DMS79 treated with DMSO at 0.1 percent for 48 hours (cell line): Measurements from ENCODE around the gene GCNT1.
"Not testable (repeated sequence)": the region's sequence is repeated elsewhere in the genome, so short reads cannot be mapped to it uniquely, and the experiment has no call there.

Experiments
- DNase-seq: peaks from one replicate; lab custom pipeline; 2025; lab: John Stamatoyannopoulos, UW

The GCNT1 gene

DNA sequence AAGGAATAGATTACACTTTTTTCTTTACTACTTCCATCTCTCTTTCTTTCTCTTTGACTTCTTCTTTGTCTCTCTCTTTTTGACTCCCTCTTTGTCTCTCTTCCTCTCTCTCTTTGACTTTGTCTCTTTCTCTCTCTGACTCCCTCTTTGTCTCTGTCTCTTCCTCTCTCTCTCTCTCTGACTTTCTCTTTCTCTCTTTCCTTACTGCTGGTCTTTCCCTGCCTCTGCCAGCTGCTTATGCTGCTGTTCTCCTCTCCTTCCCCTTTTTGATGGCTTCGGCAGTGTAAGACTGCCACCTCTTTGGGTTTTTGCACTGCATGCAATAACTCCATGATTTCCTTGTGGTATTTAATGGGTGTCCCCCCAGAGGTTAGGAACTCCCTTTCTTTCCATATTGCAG lies 32.1 kb downstream of the GCNT1 start:
- DNase-seq = not testable (repeated sequence)

DNA sequence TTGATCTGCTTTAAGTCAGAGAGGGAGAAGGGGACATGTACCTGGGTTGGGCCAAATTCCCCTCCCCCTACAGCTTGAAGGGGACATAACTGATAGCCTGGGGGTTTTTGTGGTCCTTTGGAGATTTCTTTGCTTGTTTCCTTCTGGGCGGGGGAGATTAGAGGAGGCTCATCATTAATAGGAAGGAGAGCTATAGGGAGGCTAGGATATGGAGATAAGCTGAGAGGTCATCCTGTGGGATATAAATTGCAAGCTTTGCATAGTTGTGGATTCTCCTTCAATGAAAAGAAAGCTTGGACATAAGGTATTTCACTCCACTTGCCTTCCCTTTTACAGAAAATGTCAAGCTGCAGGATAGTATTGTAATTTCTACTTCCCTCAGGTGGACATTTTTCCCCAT lies 34.5 kb downstream of the GCNT1 start:
- not testable (repeated sequence) for DNase-seq

DNA sequence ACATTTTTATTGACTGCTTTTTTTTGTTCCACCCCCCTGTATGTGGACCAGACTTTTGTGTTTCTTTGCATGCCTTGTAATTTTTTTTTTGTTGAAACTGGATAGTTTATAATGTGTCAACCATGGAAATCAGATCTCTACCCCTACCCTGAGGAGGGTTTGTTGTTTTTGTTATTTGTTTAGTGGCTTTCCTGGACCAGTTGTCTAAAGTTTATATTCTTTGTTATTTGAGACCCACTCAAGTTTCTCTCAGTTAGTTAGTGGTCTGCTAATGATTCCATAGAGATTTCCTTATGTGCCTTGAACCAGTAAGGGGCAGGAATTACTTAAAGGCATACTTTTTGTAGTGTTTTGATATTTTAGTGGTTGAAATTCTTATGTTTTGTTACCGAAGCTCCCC lies 41.1 kb downstream of the GCNT1 start:
- DNase-seq = no peak

DNA sequence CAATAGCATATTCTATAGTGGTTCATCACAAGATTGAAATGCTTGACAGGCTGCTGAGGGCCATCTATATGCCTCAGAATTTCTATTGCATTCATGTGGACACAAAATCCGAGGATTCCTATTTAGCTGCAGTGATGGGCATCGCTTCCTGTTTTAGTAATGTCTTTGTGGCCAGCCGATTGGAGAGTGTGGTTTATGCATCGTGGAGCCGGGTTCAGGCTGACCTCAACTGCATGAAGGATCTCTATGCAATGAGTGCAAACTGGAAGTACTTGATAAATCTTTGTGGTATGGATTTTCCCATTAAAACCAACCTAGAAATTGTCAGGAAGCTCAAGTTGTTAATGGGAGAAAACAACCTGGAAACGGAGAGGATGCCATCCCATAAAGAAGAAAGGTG lies 43.8 kb downstream of the GCNT1 start:
- DNase-seq = no peak

DNA sequence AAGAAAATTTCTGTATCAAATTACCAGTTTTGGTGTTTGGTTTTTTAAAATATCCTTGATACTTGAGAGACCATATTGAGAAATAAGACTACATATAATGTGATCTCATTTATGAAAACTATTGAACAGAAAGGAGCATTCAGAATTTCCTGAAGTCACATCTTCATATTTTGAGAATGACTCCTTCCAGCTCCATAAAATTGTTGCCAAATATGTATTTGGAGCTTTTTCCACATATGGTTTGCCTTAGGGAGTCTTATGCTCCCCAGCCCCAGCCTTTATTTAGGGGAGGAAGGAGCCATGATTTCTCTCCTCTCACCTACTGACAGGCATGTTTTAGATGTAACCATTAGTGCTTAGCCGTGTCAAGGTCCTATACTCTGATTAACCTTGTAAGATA lies 51.1 kb downstream of the GCNT1 start:
- no peak for DNase-seq

DNA sequence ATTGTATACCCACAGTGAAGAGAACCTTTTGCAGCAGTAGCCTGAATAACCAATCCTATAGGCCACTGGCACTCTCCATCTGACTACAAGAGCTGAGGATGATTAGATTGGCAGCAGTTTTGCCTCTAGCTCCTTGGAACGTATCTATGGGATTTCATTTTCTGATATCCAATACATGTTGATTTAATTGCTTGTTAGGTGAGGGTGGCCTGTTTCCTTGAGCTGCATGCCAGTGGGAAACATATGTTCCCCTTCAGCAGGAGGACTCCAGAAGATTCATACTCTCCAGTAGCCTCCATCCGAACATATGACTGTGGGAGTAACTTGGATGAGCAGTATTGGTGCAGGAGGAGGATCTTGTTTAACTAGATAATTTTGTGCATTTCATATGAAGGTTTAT lies 51.5 kb downstream of the GCNT1 start:
- no peak for DNase-seq

DNA sequence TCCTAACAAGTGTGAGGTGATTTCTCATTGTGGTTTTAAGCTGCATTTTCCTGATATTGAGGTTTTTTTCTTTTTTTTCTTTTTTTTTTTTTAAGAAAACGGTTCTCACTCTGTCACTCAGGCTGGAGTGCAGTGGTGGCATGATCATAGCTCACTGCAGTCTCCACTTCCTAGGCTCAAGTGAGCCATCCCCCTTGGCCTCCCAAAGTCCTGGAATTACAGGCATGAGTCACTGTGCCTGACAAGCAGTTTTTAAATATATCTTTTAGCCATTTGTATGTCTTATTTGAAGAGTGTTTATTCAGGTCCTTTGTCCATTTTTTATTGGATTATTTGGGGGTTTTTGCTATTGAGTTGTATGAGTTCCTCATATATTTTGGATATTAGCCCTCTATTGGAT lies 53.8 kb downstream of the GCNT1 start:
- DNase-seq = no peak

DNA sequence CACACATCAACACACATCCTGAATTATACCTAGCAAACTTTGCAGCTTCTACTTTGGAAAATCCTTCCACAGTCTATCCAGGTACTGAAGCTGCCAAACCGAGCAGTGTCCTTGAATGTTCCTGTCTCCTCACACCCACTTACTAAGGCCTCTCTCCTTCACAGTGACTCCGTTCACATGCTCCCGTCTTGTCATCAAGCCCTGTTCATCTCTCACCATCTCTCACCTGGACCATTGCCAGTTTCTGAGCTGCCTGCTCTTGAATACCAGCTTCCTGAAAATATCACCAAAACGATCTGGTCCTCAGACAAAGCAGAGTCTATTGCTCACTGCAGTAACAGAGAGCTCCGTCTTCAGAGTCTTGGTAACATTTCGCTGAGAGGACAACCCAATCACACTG lies 57.4 kb downstream of the GCNT1 start:
- peak; percentile 8 for DNase-seq

DNA sequence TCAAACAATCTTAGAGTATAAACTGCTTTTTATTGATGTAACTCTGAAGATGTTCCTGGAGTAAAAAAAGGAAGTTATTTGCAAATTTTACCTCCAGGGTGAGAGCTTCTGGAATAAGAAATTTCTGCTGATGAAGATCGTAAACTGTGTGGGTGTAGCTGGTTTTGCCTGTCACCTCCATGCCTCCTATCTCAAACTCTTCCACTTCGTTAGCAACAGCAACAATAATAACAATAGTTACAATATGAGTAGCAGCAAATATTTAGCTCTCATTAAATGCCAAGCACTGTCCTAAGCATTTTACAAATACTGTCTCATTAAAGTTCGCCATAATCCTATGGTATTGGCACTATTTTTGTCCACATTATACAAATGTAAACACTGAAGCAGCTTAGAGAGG lies 57.9 kb downstream of the GCNT1 start:
- DNase-seq = no peak

DNA sequence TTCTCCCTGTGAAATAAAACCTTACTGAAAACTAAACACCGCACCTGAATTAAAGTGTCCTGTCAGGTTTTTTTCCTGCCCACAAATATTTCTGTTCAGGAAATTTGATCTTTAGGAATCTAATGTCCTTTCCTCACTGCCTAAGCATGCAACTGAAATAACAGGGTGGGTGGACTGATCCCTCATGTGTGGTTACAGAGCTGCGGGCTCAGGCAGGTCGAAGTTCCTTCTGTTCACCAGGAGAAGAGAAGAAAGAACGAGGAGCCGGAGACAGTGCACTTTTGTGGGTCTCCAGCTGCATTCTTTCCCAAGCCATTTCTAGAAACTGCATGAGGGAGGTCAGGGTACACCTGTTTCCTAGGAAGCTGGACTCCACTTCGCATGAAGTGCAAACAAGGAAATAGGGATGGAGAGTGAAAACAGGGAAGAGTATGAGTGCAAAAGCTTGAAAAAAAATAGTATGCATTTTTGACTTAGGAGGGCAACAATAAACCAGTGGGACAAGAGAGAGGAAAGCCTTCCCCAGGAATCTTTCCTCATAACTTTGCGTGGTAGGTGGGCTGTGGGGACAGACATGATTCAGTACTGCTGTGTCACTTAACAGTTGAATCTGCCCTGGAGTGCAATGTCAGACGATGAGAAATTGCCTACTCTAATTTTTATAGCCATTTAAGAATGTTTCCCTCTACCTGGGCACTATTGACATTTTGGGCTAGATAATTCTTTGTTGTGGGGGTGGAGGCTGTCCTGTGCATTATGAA lies 60.3 kb downstream of the GCNT1 start:
- no peak for DNase-seq

DNA sequence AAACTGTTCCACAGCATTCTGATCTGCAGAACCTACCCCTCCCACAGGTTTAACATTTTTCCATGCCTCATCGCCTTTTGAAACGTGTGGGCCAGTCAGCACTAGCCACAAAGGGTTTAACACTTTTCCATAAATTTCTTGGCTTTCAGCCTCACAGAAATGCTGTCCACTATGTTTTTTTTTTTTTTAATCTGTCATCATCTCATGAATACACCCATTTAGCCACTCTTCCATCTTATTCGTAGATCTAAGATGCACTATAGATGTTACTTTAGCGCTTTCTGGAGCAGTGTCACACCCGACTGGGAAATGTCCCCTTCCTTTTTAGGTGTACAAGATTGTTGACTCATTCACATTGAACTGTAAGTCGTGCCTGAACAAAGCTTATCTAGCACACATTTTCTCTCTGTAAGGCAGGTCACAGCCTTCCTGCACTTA lies 62.3 kb downstream of the GCNT1 start:
- DNase-seq = peak; percentile 1

DNA sequence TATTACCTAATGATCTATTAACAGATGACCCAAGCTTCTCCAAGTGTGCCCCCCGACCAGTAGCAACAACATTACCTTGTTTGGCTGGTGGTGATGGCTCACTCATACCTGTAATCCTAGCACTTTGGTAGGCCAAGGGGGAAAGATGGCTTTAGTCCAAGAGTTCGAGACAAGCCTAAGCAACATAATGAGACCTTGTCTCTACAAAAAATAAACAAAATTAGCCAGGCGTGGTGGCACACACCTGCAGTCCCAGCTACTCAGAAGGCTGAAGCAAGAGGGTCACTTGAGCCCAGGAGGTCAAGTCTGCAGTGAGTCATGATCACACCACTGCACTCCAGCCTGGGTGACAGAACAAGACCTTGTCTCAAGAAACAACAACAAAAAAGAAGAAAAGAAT lies 62.9 kb downstream of the GCNT1 start:
- DNase-seq = peak; percentile 1

DNA sequence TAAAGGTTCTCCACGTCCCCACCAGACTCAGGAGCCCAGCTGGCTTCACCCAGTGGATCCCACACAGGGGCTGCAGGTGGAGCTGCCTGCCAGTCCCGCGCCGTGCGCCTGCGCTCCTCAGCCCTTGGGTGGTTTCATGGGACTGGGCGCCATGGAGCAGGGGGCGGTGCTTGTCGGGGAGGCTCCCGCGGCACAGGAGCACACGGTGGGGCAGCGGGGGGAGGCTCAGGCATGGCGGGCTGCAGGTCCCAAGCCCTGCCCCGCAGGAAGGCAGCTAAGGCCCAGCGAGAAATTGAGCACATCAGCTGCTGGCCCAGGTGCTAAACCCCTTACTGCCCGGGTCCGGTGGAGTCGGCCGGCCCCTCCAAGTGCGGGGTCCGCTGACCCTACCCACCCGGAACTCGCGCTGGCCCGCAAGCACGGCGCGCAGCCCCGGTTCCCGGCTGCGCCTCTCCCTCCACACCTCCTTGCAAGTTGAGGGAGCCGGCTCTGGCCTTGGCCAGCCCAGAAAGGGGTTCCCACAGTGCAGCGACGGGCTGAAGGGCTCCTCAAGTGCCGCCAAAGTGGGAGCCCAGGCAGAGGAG lies 64.7 kb downstream of the GCNT1 start:
- not testable (repeated sequence) for DNase-seq

DNA sequence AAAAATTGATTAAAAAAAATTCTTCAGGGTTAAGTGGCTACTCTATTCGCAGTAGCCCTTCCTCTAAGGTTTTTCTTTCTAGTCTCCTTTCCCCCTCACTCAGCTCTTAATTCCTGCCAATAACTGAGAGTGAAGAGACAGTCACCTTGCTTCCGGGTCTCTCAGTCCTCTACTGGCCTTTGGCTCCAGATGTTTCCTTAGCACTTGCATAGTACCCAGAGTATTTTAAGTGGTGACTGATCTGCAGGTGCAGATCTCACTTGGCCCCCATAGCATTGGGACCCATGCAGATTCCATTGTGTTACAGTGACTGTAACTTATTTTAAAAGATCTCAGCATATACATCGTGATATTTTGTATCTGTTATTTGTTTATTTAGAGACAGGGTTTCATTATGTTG lies 66.2 kb downstream of the GCNT1 start:
- DNase-seq = no peak

DNA sequence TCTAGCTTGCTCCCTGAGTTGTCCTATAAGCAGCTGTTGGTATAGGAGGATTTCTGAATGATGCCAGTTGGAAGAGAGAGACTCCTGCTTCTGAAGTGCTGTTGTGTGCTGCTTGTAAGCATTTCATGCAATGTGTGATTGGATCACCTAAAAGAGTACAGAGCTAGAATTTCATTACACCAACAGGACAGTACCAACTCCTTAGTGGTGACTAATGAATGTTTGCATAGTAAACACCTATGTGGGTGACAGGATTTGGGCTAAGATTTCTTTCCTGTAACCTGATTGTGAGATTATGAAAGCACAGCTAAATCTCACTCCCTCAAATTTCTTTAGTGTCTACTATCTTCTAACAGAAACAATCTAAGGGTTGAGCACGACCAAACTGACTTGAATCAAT lies 67.0 kb downstream of the GCNT1 start:
- DNase-seq = no peak

DNA sequence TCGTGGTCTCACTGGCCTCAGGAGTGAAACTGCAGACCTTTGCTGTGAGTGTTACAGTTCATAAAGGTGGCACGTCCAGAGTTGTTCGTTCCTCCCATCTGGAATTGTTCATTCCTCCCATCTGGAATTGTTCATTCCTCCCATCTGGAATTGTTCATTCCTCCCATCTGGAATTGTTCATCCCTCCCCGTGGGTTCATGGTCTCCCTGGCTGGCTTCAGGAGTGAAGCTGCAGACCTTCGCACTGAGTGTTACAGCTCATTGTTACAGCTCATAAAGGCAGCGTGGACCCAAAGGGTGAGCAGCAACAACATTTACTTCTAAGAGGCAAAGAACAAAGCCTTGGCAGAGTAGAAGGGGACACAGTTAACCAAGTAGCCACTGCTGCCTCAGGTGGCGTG lies 69.1 kb downstream of the GCNT1 start:
- no peak for DNase-seq

DNA sequence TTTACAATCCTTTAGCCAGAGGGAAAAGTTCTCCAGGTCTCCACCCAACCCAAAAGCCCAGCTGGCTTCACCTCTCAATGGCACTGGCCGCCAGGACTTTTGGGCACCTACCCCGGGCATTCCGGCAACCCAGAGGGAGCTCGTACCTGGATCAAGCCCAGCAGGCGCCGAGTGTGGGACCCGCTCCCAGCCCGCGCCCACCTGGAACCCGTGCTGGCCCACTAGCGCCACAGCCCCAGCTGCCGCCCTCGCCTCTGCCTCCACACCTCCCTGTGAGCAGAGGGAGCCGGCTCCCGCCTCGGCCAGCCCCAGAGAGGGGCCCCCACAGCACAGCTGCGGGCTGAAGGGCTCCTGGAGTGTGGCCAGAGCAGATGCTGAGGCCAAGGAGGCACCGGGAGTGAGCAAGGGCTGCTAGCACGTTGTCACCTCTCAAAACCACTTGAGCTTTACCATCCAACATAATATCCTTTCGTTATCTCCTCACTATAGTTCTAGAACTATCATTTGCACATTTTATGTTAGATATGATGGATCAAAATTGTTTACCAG lies 69.7 kb downstream of the GCNT1 start:
- no peak for DNase-seq

DNA sequence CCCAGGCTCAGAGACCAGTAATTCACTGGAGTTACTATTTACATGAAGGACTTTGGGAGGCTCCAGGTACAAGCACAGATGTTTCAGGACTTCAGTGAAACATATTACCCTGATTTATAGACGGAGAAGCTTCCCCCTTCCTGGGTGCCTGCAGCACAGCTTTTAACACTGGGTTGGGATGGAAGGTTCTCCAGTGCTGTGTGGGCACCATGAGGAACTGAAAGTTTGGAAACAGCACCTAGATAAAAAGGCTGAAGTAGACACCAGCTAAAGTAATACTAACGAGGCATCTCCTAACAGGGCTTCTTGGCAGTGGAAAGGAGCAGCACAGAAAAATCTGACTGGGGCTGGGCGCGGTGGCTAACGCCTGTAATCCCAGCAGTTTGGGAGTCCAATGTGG lies 70.7 kb downstream of the GCNT1 start:
- DNase-seq = no peak

DNA sequence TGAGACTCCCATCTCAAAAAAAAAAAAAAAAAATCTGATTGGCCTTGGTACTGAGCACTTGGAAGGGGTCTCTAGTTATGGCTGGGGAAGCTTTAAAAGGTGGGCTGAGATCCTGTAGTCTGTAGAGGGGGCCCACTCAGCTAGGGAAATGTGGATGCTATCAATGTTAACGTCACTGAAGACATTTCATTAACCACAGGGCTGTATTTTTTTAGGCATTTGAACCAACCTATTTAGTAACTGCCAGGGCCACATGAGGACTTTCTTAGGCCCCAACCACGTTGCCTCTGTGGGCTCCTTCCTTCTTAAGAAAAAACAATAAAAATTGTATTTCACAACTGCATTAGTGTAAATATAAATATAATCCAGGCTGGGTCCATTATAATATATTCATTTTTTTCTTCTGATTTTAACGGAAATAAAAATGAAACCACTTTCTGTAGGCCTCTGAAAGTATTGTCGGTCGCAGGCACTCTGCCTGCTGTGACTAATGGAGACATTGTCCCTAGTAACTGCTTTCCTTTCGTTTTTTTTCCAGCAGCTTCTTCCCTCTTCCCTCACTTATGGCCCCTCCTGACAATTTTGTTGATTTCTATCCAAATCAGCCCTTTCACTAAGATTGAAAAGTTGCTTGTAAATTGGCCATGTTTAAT lies 71.6 kb downstream of the GCNT1 start:
- DNase-seq = no peak

DNA sequence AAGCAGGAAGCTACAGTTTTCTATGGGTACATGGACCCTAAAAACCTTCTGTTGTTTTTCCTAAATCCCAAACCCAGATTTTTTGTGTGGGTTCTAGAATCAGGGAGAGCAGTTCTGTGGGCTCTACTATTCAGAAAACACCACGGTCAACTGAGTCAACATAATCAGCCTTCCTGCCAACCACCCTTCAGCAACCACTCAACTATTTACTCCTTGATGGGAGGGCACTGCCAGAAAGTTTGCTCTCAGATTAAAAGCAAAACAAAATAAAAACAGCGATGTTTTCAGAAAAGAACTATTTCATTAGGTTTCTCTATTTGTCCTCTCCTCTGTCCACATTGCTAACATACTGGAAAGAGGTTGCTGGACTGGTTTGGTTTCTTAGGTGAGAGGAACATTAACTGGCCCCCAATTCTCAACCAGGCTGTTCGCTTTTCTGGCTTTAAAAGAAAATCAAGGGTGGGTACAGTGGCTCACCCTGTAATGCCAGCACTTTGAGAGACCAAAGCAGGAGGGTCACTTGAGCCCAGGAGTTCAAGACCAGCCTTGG lies 72.3 kb downstream of the GCNT1 start:
- DNase-seq = no peak

DNA sequence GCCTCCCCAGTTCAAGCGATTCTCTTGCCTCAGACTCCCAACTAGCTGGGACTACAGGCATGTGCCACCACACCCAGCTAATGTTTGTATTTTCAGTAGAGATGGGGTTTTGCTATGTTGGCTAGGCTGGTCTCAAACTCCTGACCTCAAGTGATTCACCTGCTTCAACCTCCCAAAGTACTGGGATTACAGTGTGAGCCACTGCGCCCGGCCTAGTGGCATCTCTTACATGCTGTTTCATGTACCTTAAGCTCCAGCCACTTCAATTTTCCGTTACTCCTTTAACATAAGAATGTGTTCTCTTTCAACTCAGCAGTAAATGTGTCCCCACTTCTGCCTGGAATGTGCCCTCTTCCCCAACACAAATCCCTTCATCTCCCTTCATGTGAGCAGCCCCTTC lies 73.9 kb downstream of the GCNT1 start:
- not testable (repeated sequence) for DNase-seq

DNA sequence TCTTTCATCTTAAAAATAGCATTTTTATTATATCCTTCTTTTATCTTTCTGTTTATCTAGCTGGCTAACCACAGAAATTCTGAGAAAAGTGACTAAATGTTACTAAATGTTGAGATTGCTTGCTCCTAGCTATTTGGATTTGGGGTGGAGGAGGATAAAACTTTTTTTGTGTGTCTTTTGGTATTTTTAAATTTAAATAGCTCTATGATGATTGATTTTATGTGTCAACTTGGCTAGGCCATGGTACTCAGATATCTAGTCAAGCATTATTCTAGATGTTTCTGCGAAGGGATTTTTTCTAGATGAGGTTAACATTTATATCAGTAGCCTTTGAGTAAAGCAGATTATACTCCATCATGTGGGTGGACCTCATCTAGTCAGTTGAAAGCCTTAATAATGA lies 75.0 kb downstream of the GCNT1 start:
- DNase-seq = no peak

DNA sequence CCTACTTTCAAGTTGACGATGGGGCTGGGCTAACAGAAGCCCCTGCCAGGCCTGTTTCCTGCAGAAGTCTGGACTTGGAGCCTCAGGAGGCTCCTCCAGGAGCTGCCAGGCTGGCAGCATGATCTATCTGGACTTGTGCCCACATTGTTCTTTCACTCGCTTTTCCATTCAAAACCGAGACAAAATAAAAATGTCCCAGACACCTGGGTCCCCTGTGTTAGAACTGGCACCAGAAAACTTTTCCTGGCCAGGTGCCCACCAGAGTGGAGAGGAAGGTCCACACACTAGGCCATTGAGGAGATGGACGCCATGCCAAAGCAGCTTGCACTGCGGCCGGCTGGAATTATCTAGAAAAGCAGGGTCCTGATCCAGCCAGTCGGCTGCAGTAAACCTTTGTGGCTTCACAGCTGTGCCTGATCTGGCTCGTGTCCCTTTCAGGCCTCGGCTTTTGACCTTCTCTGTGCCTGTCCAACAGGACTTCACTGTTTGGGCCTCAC lies 78.2 kb downstream of the GCNT1 start:
- DNase-seq = no peak
